H1 (cell line): Measurements from ENCODE around the gene IL6ST.

ENCODE experiments used
- SIN3A ChIP-seq, 2 experiments: IDR thresholded peaks in 1 of 2; conservative IDR thresholded peaks in 1 of 2; 2 replicates each; pipeline ENCODE4 v1.6.1; 2011 to 2012; ENCODE audit warnings: low read length in 2 of 2, improper control_type of control experiment in 1 of 2, low read depth in 1 of 2, mild to moderate bottlenecking in 1 of 2
- TF ChIP-seq, protein P1 (sequence below), 3 experiments: IDR thresholded peaks; 1 replicate in 2 of 3; 2 replicates in 1 of 3; pipeline versions ENCODE4 v1.5.1 to v1.6.1; 2011; ENCODE audit warnings: low read length in 3 of 3, mild to moderate bottlenecking in 3 of 3, inconsistent platforms in 2 of 3, low read depth in 1 of 3, moderate library complexity in 1 of 3; ENCODE audit not compliant: insufficient read depth in 1 of 3; ENCODE audit errors: control extremely low read depth in 1 of 3

DNA sequence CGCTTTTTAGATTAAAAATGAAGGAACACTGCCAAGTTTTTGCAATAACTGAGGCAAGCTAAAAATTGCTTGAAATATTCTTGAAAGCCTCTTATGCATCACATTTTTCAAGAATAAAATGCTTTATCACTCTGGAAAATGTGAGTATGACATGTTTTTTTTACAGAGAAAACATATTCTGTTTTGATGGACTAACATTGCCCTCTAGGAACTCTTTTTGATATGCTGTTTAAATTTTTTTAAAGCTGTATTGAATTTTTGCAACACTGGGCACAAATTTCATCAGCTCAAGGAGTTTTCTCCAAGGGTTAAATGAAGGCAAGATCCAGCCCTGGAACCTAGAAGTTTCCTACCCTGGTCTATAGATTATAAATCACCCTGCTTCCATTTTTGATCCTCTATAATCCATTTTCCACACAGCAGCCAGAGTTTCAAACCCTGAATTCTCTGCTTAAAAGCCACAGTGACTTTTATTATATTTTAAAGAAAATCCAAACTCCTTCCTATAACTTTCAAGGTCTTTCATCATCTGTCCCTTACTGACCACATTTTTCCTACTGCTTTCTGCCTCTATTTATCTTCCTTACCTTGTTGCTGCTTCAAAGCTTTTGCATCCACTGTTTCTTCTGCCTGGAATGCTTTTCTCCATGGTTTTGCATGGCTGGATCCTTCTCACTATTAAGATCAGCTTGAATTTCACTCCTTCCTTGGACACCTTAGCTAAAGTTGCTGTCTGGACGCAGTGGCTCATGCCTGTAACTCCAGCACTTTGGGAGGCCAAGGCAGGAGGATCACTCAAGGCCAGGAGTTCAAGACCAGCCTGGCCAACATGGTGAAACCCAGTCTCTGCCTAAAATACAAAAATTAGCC, 82.7 kb downstream of the IL6ST start:
- TF ChIP-seq, protein P1, sequence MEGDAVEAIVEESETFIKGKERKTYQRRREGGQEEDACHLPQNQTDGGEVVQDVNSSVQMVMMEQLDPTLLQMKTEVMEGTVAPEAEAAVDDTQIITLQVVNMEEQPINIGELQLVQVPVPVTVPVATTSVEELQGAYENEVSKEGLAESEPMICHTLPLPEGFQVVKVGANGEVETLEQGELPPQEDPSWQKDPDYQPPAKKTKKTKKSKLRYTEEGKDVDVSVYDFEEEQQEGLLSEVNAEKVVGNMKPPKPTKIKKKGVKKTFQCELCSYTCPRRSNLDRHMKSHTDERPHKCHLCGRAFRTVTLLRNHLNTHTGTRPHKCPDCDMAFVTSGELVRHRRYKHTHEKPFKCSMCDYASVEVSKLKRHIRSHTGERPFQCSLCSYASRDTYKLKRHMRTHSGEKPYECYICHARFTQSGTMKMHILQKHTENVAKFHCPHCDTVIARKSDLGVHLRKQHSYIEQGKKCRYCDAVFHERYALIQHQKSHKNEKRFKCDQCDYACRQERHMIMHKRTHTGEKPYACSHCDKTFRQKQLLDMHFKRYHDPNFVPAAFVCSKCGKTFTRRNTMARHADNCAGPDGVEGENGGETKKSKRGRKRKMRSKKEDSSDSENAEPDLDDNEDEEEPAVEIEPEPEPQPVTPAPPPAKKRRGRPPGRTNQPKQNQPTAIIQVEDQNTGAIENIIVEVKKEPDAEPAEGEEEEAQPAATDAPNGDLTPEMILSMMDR (IDR thresholded peaks at IDR 0.05; ENCODE audit: control extremely low read depth in 1 of 3, insufficient read depth in 1 of 3, low read depth in 1 of 3, low read length in 3 of 3): no peak
- TF ChIP-seq SIN3A (conservative IDR thresholded peaks at IDR 0.05 in 1 of 2, IDR thresholded peaks at IDR 0.05 in 1 of 2; ENCODE audit: low read depth in 1 of 2, low read length in 2 of 2): no peak
